ENCODE results near the gene ANKRD12.

DNA sequence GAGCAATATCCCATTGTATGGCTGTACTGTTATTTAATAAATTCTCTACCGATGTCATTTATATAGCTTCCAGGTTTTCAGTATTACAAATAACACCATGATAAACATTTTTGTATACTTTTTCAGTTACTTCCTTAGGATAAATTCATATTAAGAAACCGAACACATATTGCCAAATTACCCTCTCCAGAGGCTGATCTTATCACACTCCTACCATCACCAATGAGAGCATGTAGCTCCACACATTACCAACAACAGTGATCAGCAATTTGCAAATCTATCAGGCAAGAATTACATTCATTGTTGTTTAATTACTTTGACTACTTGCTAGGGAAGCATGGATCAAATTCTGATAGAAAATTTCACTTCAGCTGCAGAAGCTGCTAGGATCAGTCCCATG is 39.9 kb upstream of the ANKRD12 start:
- TF ChIP-seq POLR2A (IDR thresholded peaks at IDR 0.05), result no peak
- TF ChIP-seq, protein P1, sequence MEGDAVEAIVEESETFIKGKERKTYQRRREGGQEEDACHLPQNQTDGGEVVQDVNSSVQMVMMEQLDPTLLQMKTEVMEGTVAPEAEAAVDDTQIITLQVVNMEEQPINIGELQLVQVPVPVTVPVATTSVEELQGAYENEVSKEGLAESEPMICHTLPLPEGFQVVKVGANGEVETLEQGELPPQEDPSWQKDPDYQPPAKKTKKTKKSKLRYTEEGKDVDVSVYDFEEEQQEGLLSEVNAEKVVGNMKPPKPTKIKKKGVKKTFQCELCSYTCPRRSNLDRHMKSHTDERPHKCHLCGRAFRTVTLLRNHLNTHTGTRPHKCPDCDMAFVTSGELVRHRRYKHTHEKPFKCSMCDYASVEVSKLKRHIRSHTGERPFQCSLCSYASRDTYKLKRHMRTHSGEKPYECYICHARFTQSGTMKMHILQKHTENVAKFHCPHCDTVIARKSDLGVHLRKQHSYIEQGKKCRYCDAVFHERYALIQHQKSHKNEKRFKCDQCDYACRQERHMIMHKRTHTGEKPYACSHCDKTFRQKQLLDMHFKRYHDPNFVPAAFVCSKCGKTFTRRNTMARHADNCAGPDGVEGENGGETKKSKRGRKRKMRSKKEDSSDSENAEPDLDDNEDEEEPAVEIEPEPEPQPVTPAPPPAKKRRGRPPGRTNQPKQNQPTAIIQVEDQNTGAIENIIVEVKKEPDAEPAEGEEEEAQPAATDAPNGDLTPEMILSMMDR (IDR thresholded peaks at IDR 0.05), result no peak
